Smooth muscle cell (in vitro differentiated cells): ENCODE measurements around the gene DNAI7. TPM values are rescaled to one million over a fixed set of nuclear protein-coding genes. Genes with fewer than 3 reads are reported as not detected.

Experiments
- DNase-seq: peaks from one replicate; lab custom pipeline; 2025; ENCODE audit not compliant: unreplicated experiment; lab: John Stamatoyannopoulos, UW
- H2AFZ ChIP-seq: fragments of 200-600 bp; sonication (generic); 2 replicates; pipeline ENCODE4 v1.6.0; 2016; ENCODE audit warnings: antibody characterized with exemption, low read depth, mild to moderate bottlenecking
- H3F3A ChIP-seq: fragments of 200-600 bp; sonication (generic); 2 replicates; pipeline ENCODE4 v1.6.0; 2017; ENCODE audit warnings: antibody characterized with exemption, low read depth
- H3K27ac ChIP-seq: fragments of 200-600 bp; sonication (generic); 2 replicates; pipeline ENCODE4 v1.5.1; 2016; ENCODE audit warnings: low read depth, mild to moderate bottlenecking
- H3K27me3 ChIP-seq: fragments of 200-600 bp; sonication (generic); 2 replicates; pipeline ENCODE4 v1.6.1; 2016; ENCODE audit warnings: low read depth, mild to moderate bottlenecking
- H3K36me3 ChIP-seq: fragments of 200-600 bp; sonication (generic); 2 replicates; pipeline ENCODE4 v1.5.1; 2016; ENCODE audit warnings: low read depth
- H3K4me1 ChIP-seq: fragments of 200-600 bp; sonication (generic); 2 replicates; pipeline ENCODE4 v1.5.1; 2016; ENCODE audit warnings: low read depth
- H3K4me2 ChIP-seq: fragments of 200-600 bp; sonication (generic); 2 replicates; pipeline ENCODE4 v1.6.0; 2016; ENCODE audit warnings: mild to moderate bottlenecking
- H3K4me3 ChIP-seq: fragments of 200-600 bp; sonication (generic); 2 replicates; pipeline ENCODE4 v1.5.1; 2016; ENCODE audit warnings: mild to moderate bottlenecking
- H3K79me2 ChIP-seq: fragments of 200-600 bp; sonication (generic); 2 replicates; pipeline ENCODE4 v1.6.0; 2016; ENCODE audit warnings: low read depth, mild to moderate bottlenecking
- H3K9ac ChIP-seq: fragments of 200-600 bp; sonication (generic); 2 replicates; pipeline ENCODE4 v1.6.0; 2016; ENCODE audit warnings: low read depth
- H3K9me3 ChIP-seq: fragments of 200-600 bp; sonication (generic); replicated peaks from 2 replicates; pipeline ENCODE4 v1.5.1; 2016; ENCODE audit warnings: low read depth
- H4K20me1 ChIP-seq: fragments of 200-600 bp; sonication (generic); 2 replicates; pipeline ENCODE4 v1.6.0; 2016; ENCODE audit warnings: low read depth
- CTCF ChIP-seq: fragments of 200-600 bp; sonication (generic); IDR thresholded peaks from 2 replicates; pipeline ENCODE4 v1.5.1; 2017; ENCODE audit warnings: borderline replicate concordance, mild to moderate bottlenecking, antibody characterized with exemption; ENCODE audit not compliant: insufficient read depth, poor library complexity, severe bottlenecking
- WGBS: methylation state at CpG from one replicate; pipeline ENCODE4 v1.1.7; 2016; ENCODE audit warnings: low lambda C conversion rate; 5-methylcytosine and 5-hydroxymethylcytosine counted together
- polyA plus RNA-seq: library from polyadenylated mRNA; unstranded; fragments of >200 nt; fragmentation: Nextera tagmentation; extraction: Ambion mirVana; gene quantifications from 2 replicates; pipeline ENCODE4 v1.2.1, GENCODE V29; 2016
- total RNA-seq: library from RNA; depleted of rRNA; stranded (reverse); fragments of >200 nt; gene quantifications from 2 replicates; pipeline ENCODE4 v1.2.3, GENCODE V29; 2014

Gene DNAI7
- total and polyA plus RNA-seq, 2 experiments from 2014 or later = not detected

GRCh38 chr12:25194214-25194613 is 746 bp downstream of the DNAI7 start:
- Histone ChIP-seq H3K27ac (peak overlapping the region; percentile 75), H3K4me1 (no peaks in the 10 kb centered on the region), H3K36me3 (no peaks in the 10 kb centered on the region), H2AFZ (peak overlapping the region; percentile 79), H3K4me2 (peak overlapping the region; percentile 88), H3K27me3 (no peaks in the 10 kb centered on the region), H3K9ac (peak overlapping the region; percentile 83), H4K20me1 (no peaks in the 10 kb centered on the region), H3F3A (no peaks in the 10 kb centered on the region), H3K9me3 (no peaks in the 10 kb centered on the region), H3K79me2 (no peaks in the 10 kb centered on the region), H3K4me3 (peak overlapping the region; percentile 79)
- WGBS = 82% methylated on average over 1 of the region's 1 CpG
- TF ChIP-seq CTCF = no peak
- no peak for DNase-seq

GRCh38 chr12:25190793-25191192 is 4.2 kb downstream of the DNAI7 start:
- no peaks in the 10 kb centered on the region for H3K36me3 ChIP-seq
- WGBS = 86% methylated on average over 6 of the region's 6 CpGs

GRCh38 chr12:25189656-25190055 is 5.3 kb downstream of the DNAI7 start:
- H3K4me2 ChIP-seq = no peak overlapping the region
- DNase-seq = no peak
- H3K27ac ChIP-seq = no peak overlapping the region
- H3K36me3 ChIP-seq = no peaks in the 10 kb centered on the region
- H3K27me3 ChIP-seq = no peaks in the 10 kb centered on the region
- no peak overlapping the region for H3K9ac ChIP-seq
- H3K79me2 ChIP-seq = no peaks in the 10 kb centered on the region
- TF ChIP-seq CTCF = no peak
- H3K4me3 ChIP-seq = no peak overlapping the region
- no peak overlapping the region for H2AFZ ChIP-seq
- no peaks in the 10 kb centered on the region for H4K20me1 ChIP-seq
- H3K4me1 ChIP-seq = no peaks in the 10 kb centered on the region
- H3K9me3 ChIP-seq = no peaks in the 10 kb centered on the region
- no peaks in the 10 kb centered on the region for H3F3A ChIP-seq

More at GRCh38 chr12:25190793-25191192, 4.2 kb downstream of the DNAI7 start:
- no peak overlapping the region for H2AFZ ChIP-seq
- no peak overlapping the region for H3K4me2 ChIP-seq
- no peak overlapping the region for H3K27ac ChIP-seq
- H3K9ac ChIP-seq = no peak overlapping the region
- H3K9me3 ChIP-seq = no peaks in the 10 kb centered on the region
- DNase-seq = no peak
- no peak overlapping the region for H3K4me3 ChIP-seq
- H3K27me3 ChIP-seq = no peaks in the 10 kb centered on the region
- no peaks in the 10 kb centered on the region for H3F3A ChIP-seq
- H4K20me1 ChIP-seq = no peaks in the 10 kb centered on the region
- no peaks in the 10 kb centered on the region for H3K79me2 ChIP-seq
- no peak for TF ChIP-seq CTCF
- H3K4me1 ChIP-seq = no peaks in the 10 kb centered on the region

GRCh38 chr12:25187781-25188180 is 7.2 kb downstream of the DNAI7 start:
- Histone ChIP-seq H3K4me1 (no peaks in the 10 kb centered on the region), H3K9ac (no peak overlapping the region), H3K27ac (no peak overlapping the region), H3K27me3 (no peaks in the 10 kb centered on the region), H3K36me3 (no peaks in the 10 kb centered on the region), H3K4me3 (no peak overlapping the region), H3K9me3 (no peaks in the 10 kb centered on the region), H3F3A (no peaks in the 10 kb centered on the region), H3K4me2 (peak overlapping the region; percentile 5), H4K20me1 (no peaks in the 10 kb centered on the region), H2AFZ (no peak overlapping the region), H3K79me2 (no peaks in the 10 kb centered on the region)
- 40% methylated on average over 2 of the region's 2 CpGs for WGBS
- no peak for TF ChIP-seq CTCF
- no peak for DNase-seq
